Measurements from ENCODE around the gene TMEM156. TPM values are rescaled to one million over a fixed set of nuclear protein-coding genes. Genes with fewer than 3 reads are reported as not detected.

The TMEM156 gene
- total RNA-seq, 2 donors from 2014 or later: not detected

DNA sequence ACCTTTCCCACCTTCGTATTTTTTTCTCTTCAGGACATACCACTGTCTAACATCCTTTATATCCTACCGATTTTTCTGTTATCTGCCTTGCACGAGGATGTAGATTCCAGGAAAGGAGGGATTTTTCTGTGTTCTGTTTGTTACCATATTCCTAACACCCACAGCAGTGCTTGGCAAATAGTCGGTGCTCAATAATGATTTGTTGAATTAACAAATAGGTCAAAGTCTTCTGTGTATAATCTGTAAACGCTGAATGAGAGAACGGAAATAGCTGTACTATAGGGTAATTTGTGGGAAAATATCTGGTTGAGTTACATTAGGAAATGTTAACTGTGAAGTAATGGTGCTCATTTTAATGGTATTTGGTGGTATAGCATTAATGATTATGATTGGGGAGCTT lies 81.5 kb downstream of the TMEM156 start:
- H3K27ac Mint-ChIP-seq: no peak overlapping the region

DNA sequence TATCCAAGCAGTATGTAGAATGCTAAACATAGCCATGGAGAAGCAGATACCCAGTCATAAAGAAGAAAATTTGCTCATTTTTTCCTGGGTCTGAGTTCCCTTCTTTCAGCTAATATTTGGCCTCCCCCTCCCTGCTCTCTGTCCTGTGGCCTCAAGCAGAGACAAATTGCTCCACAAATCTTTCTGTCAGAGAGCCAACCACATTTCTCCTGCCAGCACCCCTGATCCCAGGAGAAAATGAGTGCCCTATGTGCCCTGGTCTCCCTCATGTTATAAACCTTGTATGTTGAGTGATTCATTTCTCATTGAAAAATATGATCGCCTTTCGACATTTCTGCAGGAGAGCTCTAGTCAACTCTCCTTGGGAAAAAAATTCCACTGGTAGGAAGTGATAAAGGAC lies 82.0 kb downstream of the TMEM156 start:
- 93 to 100% methylated on average over 2 of the region's 2 CpGs for WGBS, 2 experiments (ENCODE audit: insufficient coverage in 1 of 2, insufficient read length in 1 of 2)
- DNase-seq: no peak
- H3K9ac ChIP-seq (ENCODE audit: extremely low read depth, low read length, poor library complexity, severe bottlenecking): no peak overlapping the region
- H3K27me3 ChIP-seq (ENCODE audit: control insufficient read depth, insufficient read depth, low read length, poor library complexity, severe bottlenecking): no peaks in the 10 kb centered on the region
- Mint-ChIP-seq H3K27ac (no peak overlapping the region), H3K27me3 (ENCODE audit: insufficient read depth) (no peaks in the 10 kb centered on the region), H3K9me3 (no peaks in the 10 kb centered on the region), H3K36me3 (ENCODE audit: low read depth) (no peaks in the 10 kb centered on the region), H3K4me1 (no peaks in the 10 kb centered on the region), H3K4me3 (no peak overlapping the region)
- TF ChIP-seq, protein P1, sequence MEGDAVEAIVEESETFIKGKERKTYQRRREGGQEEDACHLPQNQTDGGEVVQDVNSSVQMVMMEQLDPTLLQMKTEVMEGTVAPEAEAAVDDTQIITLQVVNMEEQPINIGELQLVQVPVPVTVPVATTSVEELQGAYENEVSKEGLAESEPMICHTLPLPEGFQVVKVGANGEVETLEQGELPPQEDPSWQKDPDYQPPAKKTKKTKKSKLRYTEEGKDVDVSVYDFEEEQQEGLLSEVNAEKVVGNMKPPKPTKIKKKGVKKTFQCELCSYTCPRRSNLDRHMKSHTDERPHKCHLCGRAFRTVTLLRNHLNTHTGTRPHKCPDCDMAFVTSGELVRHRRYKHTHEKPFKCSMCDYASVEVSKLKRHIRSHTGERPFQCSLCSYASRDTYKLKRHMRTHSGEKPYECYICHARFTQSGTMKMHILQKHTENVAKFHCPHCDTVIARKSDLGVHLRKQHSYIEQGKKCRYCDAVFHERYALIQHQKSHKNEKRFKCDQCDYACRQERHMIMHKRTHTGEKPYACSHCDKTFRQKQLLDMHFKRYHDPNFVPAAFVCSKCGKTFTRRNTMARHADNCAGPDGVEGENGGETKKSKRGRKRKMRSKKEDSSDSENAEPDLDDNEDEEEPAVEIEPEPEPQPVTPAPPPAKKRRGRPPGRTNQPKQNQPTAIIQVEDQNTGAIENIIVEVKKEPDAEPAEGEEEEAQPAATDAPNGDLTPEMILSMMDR (conservative IDR thresholded peaks at IDR 0.05): no peak
- H3K4me1 ChIP-seq (ENCODE audit: control insufficient read depth, insufficient read depth, low read length): no peaks in the 10 kb centered on the region
- H3K36me3 ChIP-seq (ENCODE audit: control insufficient read depth, insufficient read depth, low read length): peaks cover 3% of the 10 kb centered on the region
- H3K27ac ChIP-seq (ENCODE audit: low read depth, low read length): no peak overlapping the region
- H3K9me3 ChIP-seq (ENCODE audit: control insufficient read depth, low read length): no peaks in the 10 kb centered on the region
- no peak overlapping the region for H3K4me3 ChIP-seq (ENCODE audit: low read length)

More for the DNA sequence above, 81.5 kb downstream of the TMEM156 start:
- Histone ChIP-seq H3K36me3 (ENCODE audit: control insufficient read depth, insufficient read depth, low read length) (no peaks in the 10 kb centered on the region), H3K4me1 (ENCODE audit: control insufficient read depth, insufficient read depth, low read length) (no peaks in the 10 kb centered on the region), H3K27me3 (ENCODE audit: control insufficient read depth, insufficient read depth, low read length, poor library complexity, severe bottlenecking) (no peaks in the 10 kb centered on the region), H3K27ac (ENCODE audit: low read depth, low read length) (no peak overlapping the region), H3K4me3 (ENCODE audit: low read length) (no peak overlapping the region), H3K9me3 (ENCODE audit: control insufficient read depth, low read length) (no peaks in the 10 kb centered on the region), H3K9ac (ENCODE audit: extremely low read depth, low read length, poor library complexity, severe bottlenecking) (no peak overlapping the region)
- H3K9me3 Mint-ChIP-seq: no peaks in the 10 kb centered on the region
- no peak overlapping the region for H3K4me3 Mint-ChIP-seq
- no peak for DNase-seq
- WGBS, 2 experiments (ENCODE audit: insufficient coverage in 1 of 2, insufficient read length in 1 of 2): 87 to 88% methylated on average over 3 to 6 of the region's 6 CpGs
- H3K4me1 Mint-ChIP-seq: no peaks in the 10 kb centered on the region
- H3K27me3 Mint-ChIP-seq (ENCODE audit: insufficient read depth): no peaks in the 10 kb centered on the region
- TF ChIP-seq, protein P1 (conservative IDR thresholded peaks at IDR 0.05): no peak
- no peaks in the 10 kb centered on the region for H3K36me3 Mint-ChIP-seq (ENCODE audit: low read depth)

DNA sequence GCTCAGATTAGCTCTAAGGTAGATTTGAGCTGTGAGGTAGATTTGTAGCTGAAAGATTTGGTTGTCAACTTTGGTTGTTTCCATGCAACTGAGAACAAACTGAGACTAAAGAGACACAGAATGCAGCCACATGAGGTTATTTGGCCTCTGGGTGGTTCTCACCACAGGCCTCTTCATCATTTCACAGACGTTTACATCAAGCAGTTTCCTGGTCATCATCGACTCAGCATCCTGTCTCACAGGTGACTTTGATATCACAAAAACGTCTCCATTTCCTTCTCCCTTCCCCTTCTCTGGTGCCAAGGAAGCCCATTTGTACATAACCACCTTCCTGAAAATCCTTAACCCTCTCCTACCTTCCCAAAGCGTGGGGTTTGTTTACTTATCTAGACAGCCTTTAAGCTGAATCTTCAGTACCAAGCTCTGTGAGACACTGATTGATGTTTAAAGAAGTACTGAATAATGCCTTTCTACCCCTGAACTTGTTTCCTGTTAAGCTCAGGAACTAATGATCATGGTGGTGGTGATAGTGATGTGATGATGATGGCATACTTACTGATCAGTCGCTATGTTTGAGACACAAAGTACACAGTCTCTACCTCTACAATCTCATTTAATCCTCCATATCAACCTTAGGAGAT lies 82.7 kb downstream of the TMEM156 start:
- Mint-ChIP-seq H3K27ac (no peak overlapping the region), H3K36me3 (ENCODE audit: low read depth) (peaks cover under 1% of the 10 kb centered on the region), H3K4me1 (no peaks in the 10 kb centered on the region), H3K9me3 (no peaks in the 10 kb centered on the region), H3K27me3 (ENCODE audit: insufficient read depth) (no peaks in the 10 kb centered on the region), H3K4me3 (no peak overlapping the region)
- Histone ChIP-seq H3K9me3 (ENCODE audit: control insufficient read depth, low read length) (no peaks in the 10 kb centered on the region), H3K36me3 (ENCODE audit: control insufficient read depth, insufficient read depth, low read length) (peaks cover 6% of the 10 kb centered on the region), H3K27ac (ENCODE audit: low read depth, low read length) (no peak overlapping the region), H3K27me3 (ENCODE audit: control insufficient read depth, insufficient read depth, low read length, poor library complexity, severe bottlenecking) (no peaks in the 10 kb centered on the region), H3K4me3 (ENCODE audit: low read length) (no peak overlapping the region), H3K4me1 (ENCODE audit: control insufficient read depth, insufficient read depth, low read length) (no peaks in the 10 kb centered on the region), H3K9ac (ENCODE audit: extremely low read depth, low read length, poor library complexity, severe bottlenecking) (no peak overlapping the region)
- 54 to 75% methylated on average over 3 to 5 of the region's 5 CpGs for WGBS, 2 experiments (ENCODE audit: insufficient coverage in 1 of 2, insufficient read length in 1 of 2)
- no peak for DNase-seq
- TF ChIP-seq, protein P1 (conservative IDR thresholded peaks at IDR 0.05): no peak

Data from endodermal cell (in vitro differentiated cells).